ENCODE measurements around the gene MAP7.
A peak's percentile ranks its signal among the peaks of the same experiment; 100 is the strongest.

The MAP7 gene

DNA sequence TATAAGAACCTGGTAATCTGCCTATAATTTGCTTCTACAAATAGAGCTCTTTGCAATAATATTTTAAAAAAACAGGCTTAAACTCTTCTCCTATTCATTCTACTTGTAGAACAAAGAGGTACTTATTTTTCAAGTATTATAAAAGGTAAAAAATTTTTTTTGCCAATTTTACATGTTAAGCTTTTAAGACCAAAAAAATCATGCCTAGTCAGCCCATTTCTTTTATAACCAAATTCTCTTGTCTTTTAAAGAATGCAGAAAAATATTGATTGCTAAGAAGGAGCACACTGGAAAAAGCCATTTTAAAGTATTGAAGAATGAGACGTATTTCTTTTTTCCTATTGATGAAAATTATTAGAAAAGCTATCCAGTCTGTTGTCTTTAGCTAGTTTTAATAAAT, 206.5 kb downstream of the MAP7 start:
- H3K79me1 ChIP-seq (ENCODE audit: low read length) = no peaks in the 10 kb centered on the region
- H3K4me1 ChIP-seq (ENCODE audit: control insufficient read depth, low read depth, low read length) = no peaks in the 10 kb centered on the region
- no peaks in the 10 kb centered on the region for H3K36me3 ChIP-seq (ENCODE audit: control insufficient read depth, insufficient read depth, low read length)
- no peak overlapping the region for H2BK15ac ChIP-seq (replicated peaks; ENCODE audit: low read depth)
- no peak overlapping the region for H4K8ac ChIP-seq (ENCODE audit: low read depth, low read length)
- no peak overlapping the region for H3K4ac ChIP-seq (ENCODE audit: low read depth, low read length)
- H3K4me2 ChIP-seq (ENCODE audit: low read length) = no peak overlapping the region
- H2BK120ac ChIP-seq (ENCODE audit: low read depth, low read length) = no peak overlapping the region
- no peaks in the 10 kb centered on the region for H3K79me2 ChIP-seq (ENCODE audit: control insufficient read depth, insufficient read depth, low read length)
- H4K5ac ChIP-seq (ENCODE audit: low read length) = no peak overlapping the region
- DNase-seq = no peak
- no peak overlapping the region for H3K4me3 ChIP-seq (ENCODE audit: low read length)
- no peak overlapping the region for H2AK5ac ChIP-seq (ENCODE audit: low read length)
- no CpG with 5 or more reads among the region's 1 CpG for WGBS (ENCODE audit: extremely low coverage, insufficient coverage, low lambda C conversion rate)
- H3K9ac ChIP-seq (ENCODE audit: low read length) = no peak overlapping the region
- H2BK5ac ChIP-seq (ENCODE audit: low read length) = no peak overlapping the region
- H3K27me3 ChIP-seq (ENCODE audit: insufficient read depth, low read length, poor library complexity) = no peaks in the 10 kb centered on the region
- H3K27ac ChIP-seq (ENCODE audit: low read depth, low read length) = no peak overlapping the region
- H3K18ac ChIP-seq (ENCODE audit: low read length) = no peak overlapping the region
- no peak overlapping the region for H3K23ac ChIP-seq (ENCODE audit: low read length)
- H3K56ac ChIP-seq (ENCODE audit: low read length) = no peak overlapping the region

DNA sequence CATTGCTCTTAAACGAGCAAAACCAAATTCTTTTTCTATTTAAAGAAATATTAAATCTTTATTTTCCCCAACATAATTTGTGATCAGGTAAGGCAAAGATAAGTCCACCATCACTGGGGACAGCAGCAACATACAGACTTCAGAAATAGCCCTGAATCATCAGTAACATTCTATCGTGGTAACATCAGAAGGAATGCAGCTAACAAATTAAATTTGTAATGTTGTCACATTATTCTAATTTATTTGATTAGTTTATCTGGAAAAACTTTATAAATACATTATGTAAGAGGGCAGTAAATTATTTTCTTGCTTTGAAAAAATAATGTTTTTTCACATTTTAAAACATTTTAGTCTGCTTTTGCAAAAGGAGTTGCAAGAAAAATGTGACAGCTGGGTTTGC, 206.9 kb downstream of the MAP7 start:
- H3K36me3 ChIP-seq (ENCODE audit: control insufficient read depth, insufficient read depth, low read length) = no peaks in the 10 kb centered on the region
- H3K27ac ChIP-seq (ENCODE audit: low read depth, low read length) = no peak overlapping the region
- H2BK5ac ChIP-seq (ENCODE audit: low read length) = no peak overlapping the region
- H3K9ac ChIP-seq (ENCODE audit: low read length) = no peak overlapping the region
- no CpG with 5 or more reads among the region's 2 CpGs for WGBS (ENCODE audit: extremely low coverage, insufficient coverage, low lambda C conversion rate)
- no peaks in the 10 kb centered on the region for H3K27me3 ChIP-seq (ENCODE audit: insufficient read depth, low read length, poor library complexity)
- H3K4me1 ChIP-seq (ENCODE audit: control insufficient read depth, low read depth, low read length) = no peaks in the 10 kb centered on the region
- DNase-seq = no peak
- H3K56ac ChIP-seq (ENCODE audit: low read length) = no peak overlapping the region
- no peaks in the 10 kb centered on the region for H3K79me2 ChIP-seq (ENCODE audit: control insufficient read depth, insufficient read depth, low read length)
- no peak overlapping the region for H3K4me3 ChIP-seq (ENCODE audit: low read length)
- H2AK5ac ChIP-seq (ENCODE audit: low read length) = no peak overlapping the region
- H3K79me1 ChIP-seq (ENCODE audit: low read length) = no peaks in the 10 kb centered on the region
- no peak overlapping the region for H3K23ac ChIP-seq (ENCODE audit: low read length)
- no peak overlapping the region for H3K4me2 ChIP-seq (ENCODE audit: low read length)
- H4K8ac ChIP-seq (ENCODE audit: low read depth, low read length) = no peak overlapping the region
- no peak overlapping the region for H3K18ac ChIP-seq (ENCODE audit: low read length)
- no peak overlapping the region for H3K4ac ChIP-seq (ENCODE audit: low read depth, low read length)
- H2BK120ac ChIP-seq (ENCODE audit: low read depth, low read length) = no peak overlapping the region
- H4K5ac ChIP-seq (ENCODE audit: low read length) = no peak overlapping the region
- no peak overlapping the region for H2BK15ac ChIP-seq (replicated peaks; ENCODE audit: low read depth)

DNA sequence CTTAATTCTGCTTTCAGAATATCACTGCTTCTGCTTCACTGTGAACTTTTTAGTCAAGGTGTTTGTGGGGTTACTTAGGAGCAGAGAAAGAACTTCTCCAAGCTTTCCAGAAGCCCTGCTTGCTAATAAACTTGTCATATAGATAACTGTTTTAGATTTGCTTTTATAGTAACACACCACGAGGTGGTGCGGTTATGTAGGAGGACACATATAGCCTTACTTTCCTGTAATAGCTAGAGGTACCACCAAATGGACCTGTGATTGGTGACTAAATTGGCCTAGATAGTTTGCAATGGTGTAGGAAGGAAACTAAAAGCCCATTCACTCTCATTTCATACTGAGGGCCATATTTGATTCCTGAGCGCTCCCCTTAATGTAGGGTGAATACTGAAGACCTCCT, 208.3 kb downstream of the MAP7 start:
- no peak overlapping the region for H3K27ac ChIP-seq (ENCODE audit: low read depth, low read length)
- WGBS (ENCODE audit: extremely low coverage, insufficient coverage, low lambda C conversion rate) = no CpG with 5 or more reads among the region's 3 CpGs
- no peak overlapping the region for H3K9ac ChIP-seq (ENCODE audit: low read length)

DNA sequence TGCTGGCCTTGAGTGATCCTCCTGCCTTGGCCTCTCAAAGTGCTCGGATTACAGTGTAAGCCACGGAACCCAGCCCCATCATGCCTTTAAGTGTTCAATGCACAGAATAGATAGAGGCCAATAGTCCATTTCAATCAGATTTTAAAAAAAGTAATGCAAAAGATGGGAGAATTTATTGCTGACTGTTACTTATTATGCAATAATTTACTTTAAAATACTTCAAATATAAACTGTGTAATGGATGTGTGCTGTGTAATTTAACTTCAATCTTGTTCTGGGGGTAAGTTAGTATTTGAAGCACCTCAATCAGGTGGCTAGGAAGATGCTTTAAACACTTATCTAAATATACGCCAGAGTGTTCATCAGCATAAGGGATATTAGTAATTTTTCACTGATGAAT, 208.9 kb downstream of the MAP7 start:
- H2BK15ac ChIP-seq (replicated peaks; ENCODE audit: low read depth) = no peak overlapping the region
- no peak overlapping the region for H3K18ac ChIP-seq (ENCODE audit: low read length)
- H2AK5ac ChIP-seq (ENCODE audit: low read length) = no peak overlapping the region
- H3K4me3 ChIP-seq (ENCODE audit: low read length) = no peak overlapping the region
- WGBS (ENCODE audit: extremely low coverage, insufficient coverage, low lambda C conversion rate) = no CpG with 5 or more reads among the region's 3 CpGs
- H2BK120ac ChIP-seq (ENCODE audit: low read depth, low read length) = no peak overlapping the region
- H4K8ac ChIP-seq (ENCODE audit: low read depth, low read length) = no peak overlapping the region
- H3K9ac ChIP-seq (ENCODE audit: low read length) = no peak overlapping the region
- H3K36me3 ChIP-seq (ENCODE audit: control insufficient read depth, insufficient read depth, low read length) = no peaks in the 10 kb centered on the region
- no peaks in the 10 kb centered on the region for H3K27me3 ChIP-seq (ENCODE audit: insufficient read depth, low read length, poor library complexity)
- no peak overlapping the region for H2BK5ac ChIP-seq (ENCODE audit: low read length)
- DNase-seq = no peak
- H3K4me1 ChIP-seq (ENCODE audit: control insufficient read depth, low read depth, low read length) = no peaks in the 10 kb centered on the region
- H4K5ac ChIP-seq (ENCODE audit: low read length) = no peak overlapping the region
- no peak overlapping the region for H3K27ac ChIP-seq (ENCODE audit: low read depth, low read length)
- H3K4me2 ChIP-seq (ENCODE audit: low read length) = no peak overlapping the region
- H3K23ac ChIP-seq (ENCODE audit: low read length) = no peak overlapping the region
- H3K4ac ChIP-seq (ENCODE audit: low read depth, low read length) = no peak overlapping the region
- no peaks in the 10 kb centered on the region for H3K79me1 ChIP-seq (ENCODE audit: low read length)
- no peak overlapping the region for H3K56ac ChIP-seq (ENCODE audit: low read length)
- no peaks in the 10 kb centered on the region for H3K79me2 ChIP-seq (ENCODE audit: control insufficient read depth, insufficient read depth, low read length)

More for the DNA sequence above, 208.3 kb downstream of the MAP7 start:
- no peak overlapping the region for H3K23ac ChIP-seq (ENCODE audit: low read length)
- H2AK5ac ChIP-seq (ENCODE audit: low read length) = no peak overlapping the region
- H3K4me2 ChIP-seq (ENCODE audit: low read length) = no peak overlapping the region
- no peak overlapping the region for H2BK120ac ChIP-seq (ENCODE audit: low read depth, low read length)
- H3K4ac ChIP-seq (ENCODE audit: low read depth, low read length) = no peak overlapping the region
- no peaks in the 10 kb centered on the region for H3K36me3 ChIP-seq (ENCODE audit: control insufficient read depth, insufficient read depth, low read length)
- no peak overlapping the region for H4K8ac ChIP-seq (ENCODE audit: low read depth, low read length)
- H4K5ac ChIP-seq (ENCODE audit: low read length) = no peak overlapping the region
- no peak overlapping the region for H3K4me3 ChIP-seq (ENCODE audit: low read length)
- no peak overlapping the region for H2BK5ac ChIP-seq (ENCODE audit: low read length)
- no peak overlapping the region for H3K56ac ChIP-seq (ENCODE audit: low read length)
- H3K27me3 ChIP-seq (ENCODE audit: insufficient read depth, low read length, poor library complexity) = no peaks in the 10 kb centered on the region
- no peaks in the 10 kb centered on the region for H3K79me2 ChIP-seq (ENCODE audit: control insufficient read depth, insufficient read depth, low read length)
- no peak overlapping the region for H2BK15ac ChIP-seq (replicated peaks; ENCODE audit: low read depth)
- H3K18ac ChIP-seq (ENCODE audit: low read length) = no peak overlapping the region
- no peaks in the 10 kb centered on the region for H3K4me1 ChIP-seq (ENCODE audit: control insufficient read depth, low read depth, low read length)
- DNase-seq = no peak
- H3K79me1 ChIP-seq (ENCODE audit: low read length) = no peaks in the 10 kb centered on the region

DNA sequence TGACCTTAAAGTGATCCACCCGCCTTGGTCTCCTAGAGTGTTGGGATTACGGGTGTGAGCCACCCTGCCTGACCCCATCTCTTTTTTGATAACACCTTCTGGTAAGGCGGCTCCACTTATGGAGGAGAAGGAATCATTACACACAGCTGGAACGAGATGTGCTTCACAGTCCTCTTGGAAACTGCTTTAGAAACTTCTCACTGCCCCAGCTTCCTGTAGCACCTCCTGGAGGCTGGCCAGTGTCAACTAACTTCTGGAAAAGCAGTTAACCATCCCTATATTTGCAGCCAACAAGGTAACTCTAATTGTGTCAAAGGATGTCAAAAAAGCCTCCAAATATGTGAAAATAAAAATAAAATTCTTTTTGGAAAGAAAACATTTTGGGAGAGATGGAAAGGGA, 211.7 kb downstream of the MAP7 start:
- Histone ChIP-seq H3K56ac (ENCODE audit: low read length) (no peak overlapping the region), H2AK5ac (ENCODE audit: low read length) (no peak overlapping the region), H2BK15ac (replicated peaks; ENCODE audit: low read depth) (no peak overlapping the region), H2BK120ac (ENCODE audit: low read depth, low read length) (no peak overlapping the region), H4K5ac (ENCODE audit: low read length) (no peak overlapping the region), H3K27ac (ENCODE audit: low read depth, low read length) (no peak overlapping the region), H3K27me3 (ENCODE audit: insufficient read depth, low read length, poor library complexity) (no peaks in the 10 kb centered on the region), H2BK5ac (ENCODE audit: low read length) (no peak overlapping the region), H3K4me1 (ENCODE audit: control insufficient read depth, low read depth, low read length) (no peaks in the 10 kb centered on the region), H4K8ac (ENCODE audit: low read depth, low read length) (no peak overlapping the region), H3K79me1 (ENCODE audit: low read length) (no peaks in the 10 kb centered on the region), H3K79me2 (ENCODE audit: control insufficient read depth, insufficient read depth, low read length) (no peaks in the 10 kb centered on the region), H3K4me3 (ENCODE audit: low read length) (no peak overlapping the region), H3K23ac (ENCODE audit: low read length) (no peak overlapping the region), H3K36me3 (ENCODE audit: control insufficient read depth, insufficient read depth, low read length) (no peaks in the 10 kb centered on the region), H3K9ac (ENCODE audit: low read length) (no peak overlapping the region), H3K18ac (ENCODE audit: low read length) (no peak overlapping the region), H3K4me2 (ENCODE audit: low read length) (no peak overlapping the region), H3K4ac (ENCODE audit: low read depth, low read length) (no peak overlapping the region)
- WGBS (ENCODE audit: extremely low coverage, insufficient coverage, low lambda C conversion rate) = no CpG with 5 or more reads among the region's 4 CpGs
- peak; percentile 20 for DNase-seq

DNA sequence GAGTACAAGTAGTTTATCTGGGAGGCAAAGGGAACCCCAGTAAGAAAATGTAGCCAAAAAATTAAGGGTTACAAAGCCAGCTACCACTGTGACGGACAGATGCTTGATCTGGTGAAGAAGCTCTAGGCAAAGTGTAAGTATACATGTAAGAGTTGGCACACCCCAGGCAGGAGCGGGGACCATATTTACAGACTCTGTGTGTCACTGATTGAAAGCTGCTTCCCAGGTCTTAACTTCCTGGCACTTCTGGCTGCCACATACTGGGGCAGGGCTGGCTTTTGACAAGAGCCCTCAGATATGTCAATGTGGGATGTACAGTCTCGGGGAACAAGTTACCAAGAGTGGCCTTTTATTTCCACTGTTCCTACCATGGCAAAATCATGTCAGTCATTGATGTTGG, 212.6 kb downstream of the MAP7 start:
- H3K4me2 ChIP-seq (ENCODE audit: low read length) = no peak overlapping the region
- H3K4me1 ChIP-seq (ENCODE audit: control insufficient read depth, low read depth, low read length) = no peaks in the 10 kb centered on the region
- no peak overlapping the region for H3K18ac ChIP-seq (ENCODE audit: low read length)
- no peak overlapping the region for H2BK5ac ChIP-seq (ENCODE audit: low read length)
- no peak overlapping the region for H3K9ac ChIP-seq (ENCODE audit: low read length)
- H3K27ac ChIP-seq (ENCODE audit: low read depth, low read length) = no peak overlapping the region
- H3K79me1 ChIP-seq (ENCODE audit: low read length) = no peaks in the 10 kb centered on the region
- no peak overlapping the region for H2AK5ac ChIP-seq (ENCODE audit: low read length)
- no peaks in the 10 kb centered on the region for H3K79me2 ChIP-seq (ENCODE audit: control insufficient read depth, insufficient read depth, low read length)
- no peaks in the 10 kb centered on the region for H3K36me3 ChIP-seq (ENCODE audit: control insufficient read depth, insufficient read depth, low read length)
- no peak overlapping the region for H2BK120ac ChIP-seq (ENCODE audit: low read depth, low read length)
- H3K27me3 ChIP-seq (ENCODE audit: insufficient read depth, low read length, poor library complexity) = no peaks in the 10 kb centered on the region
- H3K4ac ChIP-seq (ENCODE audit: low read depth, low read length) = no peak overlapping the region
- H3K23ac ChIP-seq (ENCODE audit: low read length) = no peak overlapping the region
- no peak overlapping the region for H3K4me3 ChIP-seq (ENCODE audit: low read length)
- H4K5ac ChIP-seq (ENCODE audit: low read length) = no peak overlapping the region
- no peak overlapping the region for H4K8ac ChIP-seq (ENCODE audit: low read depth, low read length)
- DNase-seq = no peak
- H3K56ac ChIP-seq (ENCODE audit: low read length) = no peak overlapping the region
- WGBS (ENCODE audit: extremely low coverage, insufficient coverage, low lambda C conversion rate) = no CpG with 5 or more reads among the region's 3 CpGs
- no peak overlapping the region for H2BK15ac ChIP-seq (replicated peaks; ENCODE audit: low read depth)

All from mesendoderm (in vitro differentiated cells).